Stimulated activated CD8-positive, alpha-beta memory T cell treated with anti-CD3 and anti-CD28 coated beads, Interleukin-7, amount 100 ng/mL, for 4 hours (primary cell): ENCODE data around the gene PNKD.

Experiments used
- DNase-seq, 2 donors: peaks; one replicate each; pipeline ENCODE4 v3.0.0-alpha.2; 2020; ENCODE audit warnings: low read depth in 2 of 2

Gene PNKD

DNA sequence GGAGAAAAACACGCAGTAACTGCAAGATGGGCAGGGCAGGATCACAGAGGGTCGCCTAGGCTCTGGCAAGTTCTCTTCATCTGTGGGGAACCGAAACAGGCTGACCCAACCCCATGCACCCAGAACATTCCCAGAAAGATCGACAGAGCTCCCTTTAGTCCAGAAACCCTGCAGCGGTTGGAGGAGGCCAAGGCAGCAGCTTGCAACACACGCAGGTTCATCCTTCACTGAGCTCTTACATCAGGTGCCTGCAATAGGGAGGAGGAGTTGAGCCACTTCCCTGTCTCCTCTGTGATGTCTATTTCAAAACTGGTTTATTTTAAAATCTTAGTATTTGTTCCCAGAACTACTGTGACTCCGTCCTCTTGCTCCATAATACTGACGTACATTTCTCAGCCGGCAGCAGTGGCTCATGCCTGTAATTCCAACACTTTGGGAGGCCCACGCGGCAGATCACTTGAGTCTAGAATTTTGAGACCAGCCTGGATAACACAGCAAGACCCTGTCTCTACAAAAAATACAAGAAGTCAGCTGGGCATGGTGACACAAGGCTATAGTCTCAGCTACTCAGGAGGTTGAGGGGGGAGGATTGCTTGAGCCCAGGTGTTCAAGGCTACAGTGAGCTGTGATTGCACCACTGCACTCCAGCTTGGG is 100.2 kb downstream of the PNKD start:
- DNase-seq, result no peak

DNA sequence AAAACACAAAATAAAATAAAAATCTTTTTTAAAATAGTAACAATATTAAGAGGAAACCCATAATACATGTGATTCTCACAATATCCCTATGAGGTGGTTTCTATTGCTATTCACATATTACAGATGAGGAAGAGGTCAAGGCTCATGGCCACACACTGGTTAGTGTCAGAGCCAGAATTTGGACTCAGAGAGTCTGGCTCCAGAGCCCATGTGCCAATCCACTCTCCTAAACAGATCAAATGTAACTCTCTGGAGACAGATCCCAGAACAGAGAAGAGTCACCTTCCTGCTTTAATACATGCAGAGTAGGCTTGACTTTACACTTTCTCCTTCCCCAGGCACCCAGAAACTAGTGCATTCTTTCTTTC is 101.6 kb downstream of the PNKD start:
- DNase-seq, result no peak

DNA sequence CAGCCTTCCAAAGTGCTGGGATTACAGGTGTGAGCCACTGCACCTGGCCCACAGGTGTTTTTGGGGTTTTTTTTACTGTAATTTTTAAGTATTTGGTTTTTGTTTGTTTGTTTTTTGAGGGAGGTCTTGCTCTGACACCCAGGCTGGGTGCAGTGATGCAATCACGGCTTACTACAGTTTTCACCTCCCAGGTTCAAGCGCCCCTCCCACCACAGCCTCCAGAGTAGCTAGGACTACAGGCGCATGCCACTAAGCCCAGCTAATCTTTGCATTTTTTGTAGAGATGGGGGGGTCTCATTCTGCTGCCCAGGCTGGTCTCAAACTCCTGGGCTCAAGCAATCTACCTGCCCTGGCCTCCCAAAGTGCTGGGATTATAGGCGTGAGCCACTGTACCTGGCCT is 104.5 kb downstream of the PNKD start:
- no peak for DNase-seq

DNA sequence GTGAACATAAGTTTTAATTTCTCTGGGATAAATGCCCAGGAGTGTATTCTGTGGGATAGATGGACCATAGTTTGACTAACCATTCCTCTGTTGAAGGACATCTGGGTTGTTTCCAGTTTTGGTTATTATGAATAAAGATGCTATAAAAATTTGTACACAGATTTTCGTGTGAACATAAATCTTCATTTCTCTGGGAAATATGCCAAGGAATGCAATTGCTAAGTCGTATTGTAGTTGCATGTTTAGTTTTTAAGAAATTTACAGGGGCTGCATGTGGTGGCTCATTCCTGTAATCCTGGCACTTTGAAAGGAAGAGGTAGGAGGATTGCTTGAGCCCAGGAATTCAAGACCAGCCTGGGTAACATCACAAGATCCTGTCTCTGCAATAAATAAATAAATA is 104.9 kb downstream of the PNKD start:
- DNase-seq, result no peak

DNA sequence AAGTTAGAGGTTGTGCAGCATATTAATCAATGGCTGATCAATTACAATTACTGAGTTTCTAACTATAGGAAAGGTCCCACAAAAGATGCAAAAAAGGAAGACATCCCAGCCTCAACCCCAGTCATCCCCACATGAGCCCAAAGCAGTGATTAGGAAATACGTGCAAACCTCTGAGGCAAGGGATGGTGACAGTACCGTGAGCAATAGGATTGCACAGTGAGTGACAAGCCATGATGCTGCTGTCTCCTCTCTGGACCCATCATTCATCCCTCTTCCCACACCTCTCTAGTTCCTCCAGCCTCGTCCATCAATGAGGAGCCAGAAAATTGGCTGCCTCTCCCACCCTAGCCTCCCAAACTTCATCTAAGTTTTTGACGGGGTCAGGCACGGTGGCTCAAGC is 107.7 kb downstream of the PNKD start:
- DNase-seq, result no peak

DNA sequence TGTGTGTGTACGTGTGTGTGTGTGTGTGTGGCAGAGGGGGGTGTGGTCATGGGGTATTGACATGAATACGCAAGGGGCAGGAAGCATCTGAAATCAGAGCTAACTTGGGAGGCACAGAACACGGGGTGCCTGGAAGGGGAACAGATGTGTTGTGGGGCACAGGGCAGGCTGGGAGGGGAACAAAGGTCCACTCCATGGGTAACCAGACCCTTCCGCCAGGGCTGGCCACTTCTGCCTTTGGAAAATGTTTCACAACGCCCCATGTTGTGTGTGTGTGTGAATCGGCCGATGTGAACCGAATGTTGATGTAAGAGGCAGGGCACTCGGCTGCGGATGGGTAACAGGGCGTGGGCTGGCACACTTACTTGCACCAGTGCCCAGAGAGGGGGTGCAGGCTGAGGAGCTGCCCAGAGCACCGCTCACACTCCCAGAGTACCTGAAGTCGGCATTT is 111.6 kb downstream of the PNKD start, which contains the start of gene SLC11A1:
TSS of gene SLC11A1 (plus strand) at position 358 of the 451 bp plus-strand sequence. CDS start 96 bp downstream, outside the sequence.
- DNase-seq, result no peak

DNA sequence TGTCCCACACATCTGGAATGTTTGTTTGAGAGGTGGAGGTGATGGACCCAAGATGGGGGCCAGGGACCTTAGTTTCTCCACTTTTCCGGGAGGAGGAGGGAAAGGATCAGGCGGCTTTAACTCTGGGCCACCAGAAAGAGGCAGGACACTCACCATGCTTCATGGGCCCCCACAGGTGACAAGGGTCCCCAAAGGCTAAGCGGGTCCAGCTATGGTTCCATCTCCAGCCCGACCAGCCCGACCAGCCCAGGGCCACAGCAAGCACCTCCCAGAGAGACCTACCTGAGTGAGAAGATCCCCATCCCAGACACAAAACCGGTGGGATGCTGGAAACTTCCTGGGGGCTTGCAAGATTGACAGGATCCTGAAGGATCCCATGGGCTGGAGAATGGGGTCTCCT is 112.5 kb downstream of the PNKD start:
- no peak for DNase-seq

DNA sequence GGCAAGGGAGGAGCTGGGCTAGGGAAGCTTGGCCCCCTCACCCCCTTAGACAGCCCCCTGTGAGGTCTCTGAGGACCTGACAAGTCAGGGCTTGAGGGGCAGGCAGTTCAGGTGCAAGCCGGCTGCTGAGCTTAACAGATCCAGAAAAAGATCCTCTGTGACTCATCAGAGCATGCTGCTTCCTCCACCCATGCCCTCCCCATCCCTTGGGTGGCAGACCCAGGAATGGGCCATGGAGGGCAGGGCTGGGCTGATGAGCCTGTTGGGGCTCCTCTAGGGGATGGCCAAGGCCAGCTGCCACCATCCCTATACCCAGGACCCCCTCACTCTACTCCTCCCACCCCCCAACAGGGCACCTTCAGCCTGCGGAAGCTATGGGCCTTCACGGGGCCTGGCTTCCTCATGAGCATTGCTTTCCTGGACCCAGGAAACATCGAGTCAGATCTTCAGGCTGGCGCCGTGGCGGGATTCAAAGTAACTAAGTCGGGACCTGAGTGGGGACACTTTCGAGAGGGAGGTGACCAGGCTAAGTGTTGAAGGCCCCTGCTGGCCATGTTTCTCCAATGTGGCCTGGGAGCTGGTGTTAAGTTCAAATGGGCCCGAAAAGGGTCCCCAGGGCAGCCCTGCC is 113.7 kb downstream of the PNKD start:
- no peak for DNase-seq

DNA sequence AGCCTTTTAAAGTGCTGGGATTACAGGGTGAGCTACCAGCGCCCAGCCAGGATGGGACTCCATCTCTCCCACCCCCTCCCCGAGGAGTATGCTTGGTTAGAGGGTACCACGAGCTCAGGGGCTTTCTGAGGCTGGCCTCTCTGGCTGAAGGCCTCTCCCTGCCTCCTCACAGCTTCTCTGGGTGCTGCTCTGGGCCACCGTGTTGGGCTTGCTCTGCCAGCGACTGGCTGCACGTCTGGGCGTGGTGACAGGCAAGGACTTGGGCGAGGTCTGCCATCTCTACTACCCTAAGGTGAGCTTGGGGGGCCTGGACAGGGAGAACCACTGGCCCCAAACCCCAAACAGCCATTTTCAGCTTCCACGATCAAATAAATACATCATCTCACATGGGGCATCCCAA is 114.7 kb downstream of the PNKD start:
- DNase-seq, result no peak

DNA sequence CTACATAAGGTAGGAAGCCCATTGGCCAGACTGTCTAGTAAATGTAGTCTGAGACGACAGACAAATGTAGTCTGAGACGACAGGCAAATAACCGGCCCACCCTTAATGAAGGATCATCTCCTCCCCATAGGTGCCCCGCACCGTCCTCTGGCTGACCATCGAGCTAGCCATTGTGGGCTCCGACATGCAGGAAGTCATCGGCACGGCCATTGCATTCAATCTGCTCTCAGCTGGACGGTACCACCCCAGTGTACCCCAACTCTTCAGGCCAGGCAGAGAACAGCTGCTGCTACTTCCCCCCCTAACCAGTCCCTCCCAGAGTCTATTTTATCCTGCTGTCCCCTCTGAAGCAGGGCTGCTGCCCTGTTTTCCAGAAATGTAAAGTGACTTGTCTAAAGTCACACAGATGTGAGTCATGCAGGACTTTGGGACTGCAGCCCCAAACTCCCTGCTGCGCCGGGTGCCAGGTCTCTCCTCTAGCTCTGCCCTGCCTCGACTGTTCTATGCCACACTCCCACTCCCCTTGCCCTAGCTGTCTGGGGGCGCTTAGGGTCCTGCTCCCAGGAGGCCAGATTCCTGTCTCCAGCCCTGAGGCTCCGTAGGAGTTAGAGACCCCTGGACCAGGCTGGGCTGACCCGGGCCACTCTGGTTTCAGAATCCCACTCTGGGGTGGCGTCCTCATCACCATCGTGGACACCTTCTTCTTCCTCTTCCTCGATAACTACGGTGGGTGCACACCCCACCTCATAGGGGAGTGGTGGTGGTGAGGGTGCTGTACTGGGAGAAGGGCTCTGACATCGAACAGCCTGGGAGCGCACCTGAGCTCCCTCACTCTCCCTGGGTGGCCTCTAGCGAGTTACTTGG is 116.4 kb downstream of the PNKD start:
- DNase-seq, result no peak

DNA sequence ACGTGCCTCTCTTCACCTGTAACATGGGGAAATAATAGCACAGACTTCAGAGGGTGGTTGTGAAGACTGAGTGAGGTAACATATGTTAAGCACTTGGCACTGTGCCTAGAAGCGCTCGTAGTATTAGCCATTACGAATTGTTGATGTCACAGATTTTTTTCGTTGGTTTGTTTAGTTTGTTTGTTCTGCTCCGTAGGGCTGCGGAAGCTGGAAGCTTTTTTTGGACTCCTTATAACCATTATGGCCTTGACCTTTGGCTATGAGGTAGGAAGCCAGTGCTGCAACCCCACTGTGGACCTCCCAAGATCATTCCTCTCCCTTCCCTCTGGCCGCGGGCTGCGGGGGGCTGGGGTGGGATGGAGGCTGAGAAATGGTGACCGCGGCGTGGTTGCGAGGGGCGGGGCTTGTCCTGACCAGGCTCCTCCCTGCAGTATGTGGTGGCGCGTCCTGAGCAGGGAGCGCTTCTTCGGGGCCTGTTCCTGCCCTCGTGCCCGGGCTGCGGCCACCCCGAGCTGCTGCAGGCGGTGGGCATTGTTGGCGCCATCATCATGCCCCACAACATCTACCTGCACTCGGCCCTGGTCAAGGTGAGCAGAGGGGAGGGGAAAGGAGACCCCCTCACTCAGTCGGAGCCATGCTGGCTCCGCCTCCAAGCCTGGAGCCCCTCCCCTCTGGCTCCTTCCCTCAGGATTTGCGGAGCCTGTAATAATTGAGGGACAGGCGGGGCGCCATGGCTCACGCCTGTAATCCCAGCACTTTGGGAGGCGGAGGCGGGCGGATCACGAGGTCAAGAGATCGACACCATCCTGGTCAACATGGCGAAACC is 117.3 kb downstream of the PNKD start:
- DNase-seq, result no peak

DNA sequence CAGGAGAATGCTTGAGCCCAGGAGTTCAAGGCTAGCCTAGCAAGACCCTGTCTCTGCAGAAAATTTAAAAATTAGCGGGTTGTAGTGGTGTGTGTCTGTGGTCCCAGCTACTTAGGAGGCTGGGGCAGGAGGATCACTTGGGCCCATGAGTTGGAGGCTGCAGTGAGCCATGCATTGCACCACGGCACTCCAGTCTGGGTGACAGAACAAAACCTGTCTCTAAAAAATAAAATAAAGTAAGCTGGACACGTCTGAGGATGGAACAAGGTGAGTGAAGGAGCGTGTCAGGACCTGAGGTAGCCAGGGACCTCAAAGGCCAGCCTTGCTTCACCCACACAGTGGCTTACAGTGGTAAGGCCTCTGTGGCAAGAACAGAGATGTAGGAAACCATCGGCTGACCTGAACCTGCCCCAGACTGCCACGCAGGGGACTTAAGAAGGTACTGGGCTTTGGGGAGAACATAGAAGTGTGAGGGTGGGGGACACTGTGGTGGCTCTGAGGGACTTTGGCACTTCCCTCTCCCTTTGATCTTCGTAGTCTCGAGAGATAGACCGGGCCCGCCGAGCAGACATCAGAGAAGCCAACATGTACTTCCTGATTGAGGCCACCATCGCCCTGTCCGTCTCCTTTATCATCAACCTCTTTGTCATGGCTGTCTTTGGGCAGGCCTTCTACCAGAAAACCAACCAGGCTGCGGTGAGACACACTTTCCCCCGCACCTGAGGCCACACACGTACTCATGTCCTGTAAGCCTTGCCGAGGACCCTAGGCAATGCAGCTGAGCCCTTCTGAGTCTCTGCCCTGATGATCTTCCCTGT is 119.2 kb downstream of the PNKD start:
- no peak for DNase-seq

DNA sequence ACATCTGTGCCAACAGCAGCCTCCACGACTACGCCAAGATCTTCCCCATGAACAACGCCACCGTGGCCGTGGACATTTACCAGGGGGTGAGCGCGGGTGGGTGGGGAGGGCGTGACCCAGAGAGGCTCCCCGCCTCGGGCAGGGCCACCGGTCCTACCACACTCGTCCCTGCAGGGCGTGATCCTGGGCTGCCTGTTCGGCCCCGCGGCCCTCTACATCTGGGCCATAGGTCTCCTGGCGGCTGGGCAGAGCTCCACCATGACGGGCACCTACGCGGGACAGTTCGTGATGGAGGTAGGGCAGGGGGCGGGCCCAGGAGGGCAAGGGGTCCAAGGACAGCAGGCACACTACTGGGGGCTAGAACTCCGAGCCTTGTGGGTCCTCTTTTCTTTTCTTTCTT is 120.9 kb downstream of the PNKD start:
- DNase-seq, result no peak

DNA sequence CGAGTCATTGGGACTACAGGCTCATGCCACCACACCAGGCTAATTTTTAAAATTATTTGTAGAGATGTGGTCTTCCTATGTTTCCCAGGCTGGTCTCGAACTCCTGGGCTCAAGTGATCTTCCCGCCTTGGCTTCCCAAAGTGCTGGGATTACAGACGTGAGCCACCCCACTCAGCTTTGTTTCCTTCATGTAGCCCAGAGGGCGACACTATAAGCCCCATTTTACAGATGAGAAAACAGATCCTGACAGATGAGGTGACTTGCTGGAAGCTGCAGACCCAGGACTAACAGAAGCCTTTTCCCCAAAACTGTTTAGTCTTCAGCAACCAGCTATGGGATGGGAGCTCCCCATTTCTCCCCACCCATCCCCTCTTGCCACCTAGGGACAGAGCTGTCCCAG is 122.1 kb downstream of the PNKD start:
- no peak for DNase-seq

DNA sequence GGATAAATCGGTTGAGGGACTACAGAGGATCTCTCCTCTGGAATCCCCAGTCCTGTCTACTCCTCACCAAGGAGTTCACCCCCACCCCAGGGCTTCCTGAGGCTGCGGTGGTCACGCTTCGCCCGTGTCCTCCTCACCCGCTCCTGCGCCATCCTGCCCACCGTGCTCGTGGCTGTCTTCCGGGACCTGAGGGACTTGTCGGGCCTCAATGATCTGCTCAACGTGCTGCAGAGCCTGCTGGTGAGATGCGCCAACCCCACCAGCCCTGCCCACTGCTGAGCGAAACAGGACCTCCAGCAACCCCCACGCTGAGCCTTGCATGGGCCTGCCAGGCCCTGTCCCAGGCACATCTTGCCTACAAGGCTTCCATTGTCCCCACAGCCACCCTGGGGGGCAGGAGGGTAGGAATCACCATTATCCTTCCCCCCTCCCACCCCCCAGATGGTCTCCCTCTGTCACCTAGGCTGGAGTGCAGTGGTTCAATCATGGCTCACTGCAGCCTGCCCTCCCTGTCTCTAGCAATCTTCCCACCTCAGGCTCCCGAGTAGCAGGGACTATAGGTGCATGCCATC is 122.7 kb downstream of the PNKD start:
- no peak for DNase-seq

DNA sequence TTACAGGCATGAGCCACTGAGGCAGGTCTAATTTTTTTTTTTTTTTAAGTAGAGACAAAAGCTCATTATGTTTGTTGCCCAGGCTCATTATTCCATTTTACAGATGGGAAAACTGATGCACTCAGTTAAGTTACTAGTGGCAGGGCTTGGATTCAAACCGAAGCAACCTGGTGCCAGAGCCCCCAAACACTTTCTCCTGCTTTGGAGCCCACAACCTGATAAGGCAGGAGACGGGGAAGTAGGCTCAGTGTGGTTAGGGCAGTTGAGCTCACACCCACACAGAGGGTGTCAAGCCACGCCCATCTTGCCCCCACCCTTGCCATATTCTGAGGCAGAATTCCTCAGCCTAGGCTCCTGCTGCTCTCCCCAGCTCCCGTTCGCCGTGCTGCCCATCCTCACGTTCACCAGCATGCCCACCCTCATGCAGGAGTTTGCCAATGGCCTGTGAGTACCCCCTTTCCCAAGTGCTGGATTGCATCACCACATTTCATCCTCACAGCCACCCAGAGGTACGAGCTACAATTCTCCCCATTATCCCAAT is 123.5 kb downstream of the PNKD start:
- DNase-seq, result no peak

DNA sequence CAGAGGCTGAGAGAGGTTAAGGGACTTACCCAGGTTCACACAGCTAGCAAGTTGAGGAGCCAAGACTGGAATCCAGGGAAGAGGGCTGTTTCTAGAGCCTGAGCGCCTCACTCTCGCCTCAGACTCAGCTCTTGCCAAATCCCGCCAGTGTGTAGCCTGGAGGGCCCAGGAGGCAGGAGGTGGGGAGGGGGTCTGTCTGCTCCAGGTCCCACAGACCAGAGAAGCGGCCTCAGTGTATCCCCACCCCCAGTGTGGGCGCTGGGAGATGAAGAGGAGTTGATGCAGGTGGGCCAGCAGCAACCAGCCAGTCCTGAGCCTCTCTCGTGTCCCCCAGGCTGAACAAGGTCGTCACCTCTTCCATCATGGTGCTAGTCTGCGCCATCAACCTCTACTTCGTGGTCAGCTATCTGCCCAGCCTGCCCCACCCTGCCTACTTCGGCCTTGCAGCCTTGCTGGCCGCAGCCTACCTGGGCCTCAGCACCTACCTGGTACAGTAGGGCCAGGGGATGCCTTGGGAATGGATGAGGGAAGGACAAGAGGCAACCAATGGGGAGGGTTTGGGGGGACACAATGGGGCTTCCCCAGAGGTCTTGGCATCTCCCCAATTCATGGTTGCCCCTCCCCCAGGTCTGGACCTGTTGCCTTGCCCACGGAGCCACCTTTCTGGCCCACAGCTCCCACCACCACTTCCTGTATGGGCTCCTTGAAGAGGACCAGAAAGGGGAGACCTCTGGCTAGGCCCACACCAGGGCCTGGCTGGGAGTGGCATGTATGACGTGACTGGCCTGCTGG is 124.2 kb downstream of the PNKD start:
- DNase-seq, result no peak

DNA sequence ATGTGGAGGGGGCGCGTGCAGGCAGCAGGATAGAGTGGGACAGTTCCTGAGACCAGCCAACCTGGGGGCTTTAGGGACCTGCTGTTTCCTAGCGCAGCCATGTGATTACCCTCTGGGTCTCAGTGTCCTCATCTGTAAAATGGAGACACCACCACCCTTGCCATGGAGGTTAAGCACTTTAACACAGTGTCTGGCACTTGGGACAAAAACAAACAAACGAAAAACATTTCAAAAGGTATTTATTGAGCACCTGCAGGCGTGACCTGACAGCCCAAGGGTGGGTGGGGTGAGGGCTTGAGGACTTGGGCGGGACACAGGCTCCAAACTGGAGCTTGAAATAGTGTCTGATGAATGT is 124.7 kb downstream of the PNKD start:
- no peak for DNase-seq

DNA sequence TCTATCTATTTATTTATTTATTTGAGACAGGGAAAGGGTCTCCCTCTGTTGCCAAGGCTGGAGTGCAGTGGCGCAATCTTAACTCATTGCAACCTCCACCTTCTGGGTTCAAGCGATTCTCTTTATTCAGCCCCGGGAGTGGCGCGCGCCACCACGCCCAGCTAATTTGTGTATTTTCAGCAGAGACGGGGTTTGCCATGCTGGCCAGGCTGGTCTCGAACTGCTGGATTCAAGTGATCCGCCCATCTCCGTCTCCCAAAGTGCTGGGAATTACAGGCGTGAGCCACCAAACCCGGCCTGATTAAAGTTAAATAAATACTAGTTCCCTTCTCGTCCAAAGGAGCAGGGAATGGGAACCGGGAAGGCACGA is 125.1 kb downstream of the PNKD start:
- DNase-seq, result no peak
